Breast epithelium (tissue), 4 donors: ENCODE results near the gene FHOD3. TPM values are rescaled to one million over a fixed set of nuclear protein-coding genes. Genes with fewer than 3 reads are reported as not detected.

Experiments used
- DNase-seq, 2 donors: peaks; one replicate each; pipeline ENCODE4 v3.0.0-alpha.2; 2019; ENCODE audit warnings: low spot score in 2 of 2
- H3K27ac ChIP-seq, 2 donors: fragments of 200-600 bp; sonication (generic) in 1 of 2; one replicate each; pipeline ENCODE4 v1.5.1; 2016 to 2019; ENCODE audit warnings: mild to moderate bottlenecking in 1 of 2
- H3K27me3 ChIP-seq, 2 donors: fragments of 200-600 bp; sonication (generic) in 1 of 2; one replicate each; pipeline versions ENCODE4 v1.5.1 to v1.6.0; 2017 to 2019; ENCODE audit warnings: control low read depth in 1 of 2, mild to moderate bottlenecking in 1 of 2
- H3K36me3 ChIP-seq: fragments of 200-600 bp; one replicate; pipeline ENCODE4 v1.5.1; 2019
- H3K4me1 ChIP-seq, 2 donors: fragments of 200-600 bp; sonication (generic); one replicate each; pipeline ENCODE4 v1.5.1; 2016 to 2019; ENCODE audit warnings: control low read depth in 1 of 2
- H3K4me3 ChIP-seq, 3 donors: fragments of 200-600 bp; sonication (generic); 1 replicate in 2 of 3; 2 replicates in 1 of 3; pipeline ENCODE4 v1.5.1; 2016 to 2019; ENCODE audit warnings: mild to moderate bottlenecking in 3 of 3, moderate library complexity in 2 of 3
- H3K9me3 ChIP-seq, 2 donors: fragments of 200-600 bp; sonication (generic) in 1 of 2; one replicate each; pipeline ENCODE4 v1.5.1; 2016 to 2019; ENCODE audit warnings: control low read depth in 1 of 2
- CTCF ChIP-seq, 3 donors: fragments of 450-650 bp; IDR thresholded peaks; one replicate each; pipeline ENCODE4 v1.5.1; 2016 to 2017; ENCODE audit warnings: antibody characterized with exemption in 3 of 3, mild to moderate bottlenecking in 3 of 3, moderate library complexity in 3 of 3
- POLR2A ChIP-seq: fragments of 450-650 bp; IDR thresholded peaks from one replicate; pipeline ENCODE4 v1.6.1; 2016; ENCODE audit warnings: antibody characterized with exemption, mild to moderate bottlenecking, moderate library complexity
- POLR2AphosphoS5 ChIP-seq, 3 donors: sonication (generic); formaldehyde crosslinking; IDR thresholded peaks; one replicate each; pipeline ENCODE4 v1.6.1; 2017; ENCODE audit warnings: antibody characterized with exemption in 3 of 3
- intact Hi-C: fragments of 100-400 bp; cut with DNase I; formaldehyde crosslinking; loops from one replicate; pipeline ENCODE4 v1.15.1; 2023; ENCODE audit warnings: low total_unique reads
- total RNA-seq, 3 donors: library from RNA; depleted of rRNA; stranded (reverse); fragments of >200 nt; gene quantifications; one replicate each; pipeline ENCODE4 v1.1.0, GENCODE V29; 2016

Gene FHOD3
- total RNA-seq, 3 donors from 2014 or later = 1.9 to 13.1 (median 13.0) TPM

GRCh38 chr18:36262971-36263370 lies 34.5 kb upstream of the FHOD3 start:
- H3K4me1 ChIP-seq = no peaks in the 10 kb centered on the region
- H3K27me3 ChIP-seq = no peaks in the 10 kb centered on the region
- H3K27ac ChIP-seq = no peak overlapping the region
- TF ChIP-seq POLR2A (no peak), POLR2AphosphoS5 (IDR thresholded peaks at IDR 0.05) (no peak), CTCF (IDR thresholded peaks at IDR 0.05) (no peak)
- no peaks in the 10 kb centered on the region for H3K9me3 ChIP-seq
- intact Hi-C loops = no loop called here
- no peaks in the 10 kb centered on the region for H3K36me3 ChIP-seq
- no peak overlapping the region for H3K4me3 ChIP-seq
- no peak for DNase-seq

- TF ChIP-seq CTCF (IDR thresholded peaks at IDR 0.05) (no peak), POLR2A (no peak), POLR2AphosphoS5 (IDR thresholded peaks at IDR 0.05) (no peak)
- no peaks in the 10 kb centered on the region for H3K4me1 ChIP-seq
- H3K4me3 ChIP-seq = no peak overlapping the region
- no peaks in the 10 kb centered on the region for H3K36me3 ChIP-seq
- DNase-seq = no peak
- intact Hi-C loops = no loop called here
- H3K27me3 ChIP-seq = no peaks in the 10 kb centered on the region
- H3K9me3 ChIP-seq = no peaks in the 10 kb centered on the region
- H3K27ac ChIP-seq = no peak overlapping the region
Observed at GRCh38 chr18:36264283-36264682, 33.2 kb upstream of the FHOD3 start.

GRCh38 chr18:36265015-36265414 lies 32.5 kb upstream of the FHOD3 start:
- DNase-seq = no peak
- Histone ChIP-seq H3K36me3 (no peaks in the 10 kb centered on the region), H3K9me3 (no peaks in the 10 kb centered on the region), H3K27me3 (no peaks in the 10 kb centered on the region), H3K27ac (no peak overlapping the region), H3K4me3 (no peak overlapping the region), H3K4me1 (no peaks in the 10 kb centered on the region)
- intact Hi-C loops = no loop called here
- TF ChIP-seq POLR2A (no peak), POLR2AphosphoS5 (IDR thresholded peaks at IDR 0.05) (no peak), CTCF (IDR thresholded peaks at IDR 0.05) (no peak)

- no peaks in the 10 kb centered on the region for H3K36me3 ChIP-seq
- no peaks in the 10 kb centered on the region for H3K27me3 ChIP-seq
- intact Hi-C loops = no loop called here
- H3K27ac ChIP-seq = no peak overlapping the region
- no peak for TF ChIP-seq POLR2A
- no peak for TF ChIP-seq POLR2AphosphoS5 (IDR thresholded peaks at IDR 0.05)
- no peak for TF ChIP-seq CTCF (IDR thresholded peaks at IDR 0.05)
- H3K9me3 ChIP-seq = no peaks in the 10 kb centered on the region
- DNase-seq = no peak
- no peaks in the 10 kb centered on the region for H3K4me1 ChIP-seq
- H3K4me3 ChIP-seq = no peak overlapping the region
Observed at GRCh38 chr18:36269157-36269556, 28.4 kb upstream of the FHOD3 start.

- no peaks in the 10 kb centered on the region for H3K27me3 ChIP-seq
- intact Hi-C loops = no loop called here
- no peaks in the 10 kb centered on the region for H3K36me3 ChIP-seq
- no peak for DNase-seq
- TF ChIP-seq POLR2A (no peak), CTCF (IDR thresholded peaks at IDR 0.05) (no peak), POLR2AphosphoS5 (IDR thresholded peaks at IDR 0.05) (no peak)
- H3K4me1 ChIP-seq = no peaks in the 10 kb centered on the region
- H3K9me3 ChIP-seq = no peaks in the 10 kb centered on the region
- no peak overlapping the region for H3K27ac ChIP-seq
- H3K4me3 ChIP-seq = no peak overlapping the region
Observed at GRCh38 chr18:36271153-36271552, 26.4 kb upstream of the FHOD3 start.
